Gastrocnemius medialis (tissue), 4 donors: ENCODE data around the gene MEIKIN. TPM values are rescaled to one million over a fixed set of nuclear protein-coding genes. Genes with fewer than 3 reads are reported as not detected.
"Not testable (repeated sequence)": the region's sequence is repeated elsewhere in the genome, so short reads cannot be mapped to it uniquely, and the experiment has no call there.

Source experiments
- ATAC-seq, 2 donors: fragments of 150-250 bp; one replicate each; pipeline ENCODE4 v1.9.1; 2016
- DNase-seq, 2 donors: peaks; one replicate each; pipeline ENCODE4 v3.0.0-alpha.2; 2019
- H3K27ac ChIP-seq, 4 donors: fragments of 200-600 bp; sonication (generic); 1 replicate in 1 of 4; 2 replicates in 3 of 4; pipeline ENCODE4 v1.5.1; 2016 to 2018; ENCODE audit warnings: mild to moderate bottlenecking in 2 of 4, moderate library complexity in 1 of 4
- H3K27me3 ChIP-seq, 3 donors: fragments of 200-600 bp; sonication (generic) in 2 of 3; 1 replicate in 1 of 3; 2 replicates in 2 of 3; pipeline versions ENCODE4 v1.5.1 to v1.6.0; 2016 to 2019; ENCODE audit warnings: mild to moderate bottlenecking in 1 of 3, moderate library complexity in 1 of 3
- H3K36me3 ChIP-seq, 2 donors: fragments of 200-600 bp; sonication (generic) in 1 of 2; one replicate each; pipeline ENCODE4 v1.5.1; 2017 to 2018
- H3K4me1 ChIP-seq, 2 donors: fragments of 200-600 bp; sonication (generic) in 1 of 2; one replicate each; pipeline ENCODE4 v1.5.1; 2016 to 2017; ENCODE audit warnings: mild to moderate bottlenecking in 2 of 2
- H3K4me3 ChIP-seq, 4 donors: fragments of 200-600 bp; sonication (generic) in 3 of 4; 1 replicate in 1 of 4; 2 replicates in 3 of 4; pipeline ENCODE4 v1.5.1; 2016 to 2019; ENCODE audit warnings: mild to moderate bottlenecking in 2 of 4
- H3K9me3 ChIP-seq, 3 donors: fragments of 200-600 bp; sonication (generic) in 2 of 3; 1 replicate in 1 of 3; 2 replicates in 2 of 3; pipeline ENCODE4 v1.5.1; 2016 to 2019
- POLR2A ChIP-seq, 2 donors: fragments of 450-650 bp; IDR thresholded peaks; one replicate each; pipeline ENCODE4 v1.6.1; 2017; ENCODE audit warnings: antibody characterized with exemption in 2 of 2, mild to moderate bottlenecking in 2 of 2, moderate library complexity in 2 of 2
- in situ Hi-C, 4 donors: fragments of 200-750 bp; cut with MboI; loops; one replicate each; pipeline versions ENCODE4 v1.15.0 to v1.8.0; 2017; ENCODE audit warnings: low sequenced_read_pairs in 4 of 4
- intact Hi-C: fragments of 100-400 bp; cut with DNase I; formaldehyde crosslinking; loops from one replicate; pipeline ENCODE4 v1.15.1; 2023; ENCODE audit warnings: low total_unique reads
- total RNA-seq, 4 donors: library from RNA; depleted of rRNA; stranded (reverse); fragments of >200 nt; gene quantifications; one replicate each; pipeline versions ENCODE4 v1.1.0 to v1.2.3, GENCODE V29; 2016
- TF ChIP-seq, protein P1 (sequence below), 5 experiments: fragments of 450-650 bp in 3 of 5; fragments of 200-600 bp in 2 of 5; sonication (generic) in 2 of 5; IDR thresholded peaks in 4 of 5; conservative IDR thresholded peaks in 1 of 5; 1 replicate in 4 of 5; 2 replicates in 1 of 5; pipeline ENCODE4 v1.5.1; 2016 to 2019; ENCODE audit warnings: antibody characterized with exemption in 5 of 5, mild to moderate bottlenecking in 3 of 5, moderate library complexity in 3 of 5

The MEIKIN gene
- total RNA-seq, 4 donors from 2014 or later = not detected

DNA sequence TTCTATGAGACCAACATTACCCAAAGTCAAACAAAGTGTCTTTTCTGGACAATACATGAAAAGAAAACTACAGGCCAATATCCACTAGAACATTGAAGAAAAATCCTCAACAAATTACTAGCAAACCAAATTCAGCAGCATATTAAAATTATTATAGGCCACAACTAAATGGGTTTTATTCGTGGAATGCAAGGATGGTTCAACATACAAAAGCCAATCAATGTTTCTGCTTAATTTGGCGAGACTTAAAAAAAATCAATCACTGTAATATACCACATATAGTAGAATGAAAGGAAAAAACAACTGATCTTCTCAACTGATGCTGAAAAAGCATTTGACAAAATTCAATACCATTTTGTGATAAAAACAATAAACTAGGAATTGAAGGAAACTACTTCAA is 96.8 kb downstream of the MEIKIN start:
- in situ Hi-C loops (no loop called here), intact Hi-C loops (no loop called here)
- Histone ChIP-seq H3K9me3 (no peaks in the 10 kb centered on the region), H3K4me1 (no peaks in the 10 kb centered on the region), H3K36me3 (no peaks in the 10 kb centered on the region), H3K27me3 (no peaks in the 10 kb centered on the region), H3K27ac (no peak overlapping the region), H3K4me3 (no peak overlapping the region)
- ATAC-seq (no peak), DNase-seq (no peak)
- TF ChIP-seq, protein P1, sequence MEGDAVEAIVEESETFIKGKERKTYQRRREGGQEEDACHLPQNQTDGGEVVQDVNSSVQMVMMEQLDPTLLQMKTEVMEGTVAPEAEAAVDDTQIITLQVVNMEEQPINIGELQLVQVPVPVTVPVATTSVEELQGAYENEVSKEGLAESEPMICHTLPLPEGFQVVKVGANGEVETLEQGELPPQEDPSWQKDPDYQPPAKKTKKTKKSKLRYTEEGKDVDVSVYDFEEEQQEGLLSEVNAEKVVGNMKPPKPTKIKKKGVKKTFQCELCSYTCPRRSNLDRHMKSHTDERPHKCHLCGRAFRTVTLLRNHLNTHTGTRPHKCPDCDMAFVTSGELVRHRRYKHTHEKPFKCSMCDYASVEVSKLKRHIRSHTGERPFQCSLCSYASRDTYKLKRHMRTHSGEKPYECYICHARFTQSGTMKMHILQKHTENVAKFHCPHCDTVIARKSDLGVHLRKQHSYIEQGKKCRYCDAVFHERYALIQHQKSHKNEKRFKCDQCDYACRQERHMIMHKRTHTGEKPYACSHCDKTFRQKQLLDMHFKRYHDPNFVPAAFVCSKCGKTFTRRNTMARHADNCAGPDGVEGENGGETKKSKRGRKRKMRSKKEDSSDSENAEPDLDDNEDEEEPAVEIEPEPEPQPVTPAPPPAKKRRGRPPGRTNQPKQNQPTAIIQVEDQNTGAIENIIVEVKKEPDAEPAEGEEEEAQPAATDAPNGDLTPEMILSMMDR (IDR thresholded peaks at IDR 0.05 in 4 of 5, conservative IDR thresholded peaks at IDR 0.05 in 1 of 5) = no peak
- no peak for TF ChIP-seq POLR2A (IDR thresholded peaks at IDR 0.05)

- no peak for DNase-seq
- H3K36me3 ChIP-seq = no peaks in the 10 kb centered on the region
- TF ChIP-seq POLR2A (IDR thresholded peaks at IDR 0.05) = no peak
- TF ChIP-seq, protein P1 (IDR thresholded peaks at IDR 0.05 in 4 of 5, conservative IDR thresholded peaks at IDR 0.05 in 1 of 5) = no peak
- in situ Hi-C loops = no loop called here
- no peaks in the 10 kb centered on the region for H3K9me3 ChIP-seq
- intact Hi-C loops = no loop called here
- H3K4me3 ChIP-seq = no peak overlapping the region
- no peaks in the 10 kb centered on the region for H3K27me3 ChIP-seq
- H3K27ac ChIP-seq = no peak overlapping the region
- no peak for ATAC-seq
- no peaks in the 10 kb centered on the region for H3K4me1 ChIP-seq
These were observed 98.9 kb downstream of the MEIKIN start for GRCh38 chr5:131846536-131846935.

DNA sequence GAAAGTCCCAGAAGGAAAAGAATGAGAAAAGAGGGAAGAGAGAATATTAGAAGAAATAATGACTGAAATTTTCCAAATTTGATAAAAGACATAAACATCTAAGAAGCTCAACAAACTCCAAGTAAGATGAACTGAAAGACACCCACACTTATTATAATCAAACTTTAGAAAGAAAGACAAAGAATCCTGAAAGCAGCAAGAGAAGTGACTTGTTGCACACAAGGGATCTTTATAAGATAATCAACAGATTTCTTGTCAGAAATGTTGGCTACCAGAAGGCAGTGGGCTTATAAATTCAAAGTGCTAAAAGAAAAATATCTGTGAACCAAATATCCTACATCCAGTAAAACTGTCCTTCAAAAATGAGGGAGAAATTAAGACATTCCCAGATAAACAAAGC is 99.6 kb downstream of the MEIKIN start:
- Histone ChIP-seq H3K27me3 (no peaks in the 10 kb centered on the region), H3K4me1 (no peaks in the 10 kb centered on the region), H3K9me3 (no peaks in the 10 kb centered on the region), H3K27ac (no peak overlapping the region), H3K36me3 (no peaks in the 10 kb centered on the region), H3K4me3 (no peak overlapping the region)
- in situ Hi-C loops = no loop called here
- ATAC-seq (no peak), DNase-seq (no peak)
- intact Hi-C loops = no loop called here
- TF ChIP-seq, protein P1 (IDR thresholded peaks at IDR 0.05 in 4 of 5, conservative IDR thresholded peaks at IDR 0.05 in 1 of 5) = no peak
- TF ChIP-seq POLR2A (IDR thresholded peaks at IDR 0.05) = no peak

- H3K4me3 ChIP-seq, in situ Hi-C loops, H3K27me3 ChIP-seq, H3K9me3 ChIP-seq, ATAC-seq, H3K4me1 ChIP-seq, H3K36me3 ChIP-seq, H3K27ac ChIP-seq, intact Hi-C loops, DNase-seq: not testable (repeated sequence)
These were observed 102.5 kb downstream of the MEIKIN start for GRCh38 chr5:131842971-131843370.

GRCh38 chr5:131832702-131833101 is 112.8 kb downstream of the MEIKIN start:
- H3K27me3 ChIP-seq, in situ Hi-C loops, H3K4me3 ChIP-seq, DNase-seq, H3K4me1 ChIP-seq, H3K9me3 ChIP-seq, ATAC-seq, intact Hi-C loops, H3K36me3 ChIP-seq, H3K27ac ChIP-seq: not testable (repeated sequence)

GRCh38 chr5:131825404-131826013 is 120.0 kb downstream of the MEIKIN start:
- Histone ChIP-seq H3K4me1 (no peaks in the 10 kb centered on the region), H3K4me3 (no peak overlapping the region), H3K27ac (no peak overlapping the region), H3K36me3 (no peaks in the 10 kb centered on the region), H3K9me3 (peaks cover 0 to 5% (median 0%) of the 10 kb centered on the region in 3 donors), H3K27me3 (no peaks in the 10 kb centered on the region)
- intact Hi-C loops = no loop called here
- no peak for ATAC-seq
- no peak for DNase-seq
- TF ChIP-seq, protein P1 (IDR thresholded peaks at IDR 0.05 in 4 of 5, conservative IDR thresholded peaks at IDR 0.05 in 1 of 5) = no peak
- no peak for TF ChIP-seq POLR2A (IDR thresholded peaks at IDR 0.05)
- in situ Hi-C loops = no loop called here
